ENCODE data around the gene TBC1D22A. TPM values are rescaled to one million over a fixed set of nuclear protein-coding genes. Genes with fewer than 3 reads are reported as not detected.

The TBC1D22A gene
- total and polyA plus RNA-seq, 2 experiments from 2014 or later, result 16.6 to 18.5 TPM

DNA sequence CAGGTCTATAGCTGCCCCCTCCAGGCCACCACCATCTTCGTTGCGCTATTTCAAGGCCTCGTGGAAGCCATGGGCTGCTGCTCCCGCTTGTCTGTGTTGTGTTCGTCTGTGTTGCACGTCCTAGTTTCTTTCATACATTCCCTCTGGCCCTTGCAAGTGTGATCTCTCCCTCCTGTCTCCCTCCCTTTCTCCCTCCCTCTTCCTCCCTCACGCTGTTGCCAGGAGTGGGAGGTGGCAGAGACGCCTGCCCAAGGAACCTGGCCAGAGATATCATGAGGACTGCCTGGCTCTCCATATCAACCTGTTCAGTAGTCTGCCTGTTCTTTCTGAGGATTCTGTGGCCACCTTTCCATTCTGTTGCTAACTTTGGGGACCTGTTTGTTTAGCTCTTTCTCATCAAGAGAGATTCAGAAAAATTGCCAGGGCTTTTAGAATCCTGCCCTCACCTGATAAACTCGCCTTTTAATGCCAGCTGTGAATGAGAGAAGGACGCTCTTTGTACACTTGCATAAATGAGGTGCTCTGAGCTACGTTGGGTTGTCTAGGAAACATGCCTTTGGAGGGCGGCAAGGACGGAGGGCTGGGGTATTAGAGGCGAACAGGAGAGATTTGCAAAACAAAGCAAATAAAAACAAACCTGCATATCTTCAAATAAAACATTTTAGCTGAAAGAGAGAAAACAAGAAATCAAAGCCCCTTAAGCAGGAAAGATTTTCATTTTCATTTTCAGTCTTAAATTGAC lies 185.2 kb downstream of the TBC1D22A start:
- Histone ChIP-seq H3K27ac (no peak overlapping the region), H3K4me3 (no peak overlapping the region), H3K27me3 (no peaks in the 10 kb centered on the region), H3K36me3 (no peaks in the 10 kb centered on the region), H3K9me3 (ENCODE audit: low read depth) (no peaks in the 10 kb centered on the region), H3K4me1 (ENCODE audit: low read depth) (no peaks in the 10 kb centered on the region)
- TF ChIP-seq, protein P1, sequence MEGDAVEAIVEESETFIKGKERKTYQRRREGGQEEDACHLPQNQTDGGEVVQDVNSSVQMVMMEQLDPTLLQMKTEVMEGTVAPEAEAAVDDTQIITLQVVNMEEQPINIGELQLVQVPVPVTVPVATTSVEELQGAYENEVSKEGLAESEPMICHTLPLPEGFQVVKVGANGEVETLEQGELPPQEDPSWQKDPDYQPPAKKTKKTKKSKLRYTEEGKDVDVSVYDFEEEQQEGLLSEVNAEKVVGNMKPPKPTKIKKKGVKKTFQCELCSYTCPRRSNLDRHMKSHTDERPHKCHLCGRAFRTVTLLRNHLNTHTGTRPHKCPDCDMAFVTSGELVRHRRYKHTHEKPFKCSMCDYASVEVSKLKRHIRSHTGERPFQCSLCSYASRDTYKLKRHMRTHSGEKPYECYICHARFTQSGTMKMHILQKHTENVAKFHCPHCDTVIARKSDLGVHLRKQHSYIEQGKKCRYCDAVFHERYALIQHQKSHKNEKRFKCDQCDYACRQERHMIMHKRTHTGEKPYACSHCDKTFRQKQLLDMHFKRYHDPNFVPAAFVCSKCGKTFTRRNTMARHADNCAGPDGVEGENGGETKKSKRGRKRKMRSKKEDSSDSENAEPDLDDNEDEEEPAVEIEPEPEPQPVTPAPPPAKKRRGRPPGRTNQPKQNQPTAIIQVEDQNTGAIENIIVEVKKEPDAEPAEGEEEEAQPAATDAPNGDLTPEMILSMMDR (IDR thresholded peaks at IDR 0.05; ENCODE audit: low read depth, low read length), result no peak
- no peak for DNase-seq (ENCODE audit: low read depth in 1 of 2, low spot score in 1 of 2)

DNA sequence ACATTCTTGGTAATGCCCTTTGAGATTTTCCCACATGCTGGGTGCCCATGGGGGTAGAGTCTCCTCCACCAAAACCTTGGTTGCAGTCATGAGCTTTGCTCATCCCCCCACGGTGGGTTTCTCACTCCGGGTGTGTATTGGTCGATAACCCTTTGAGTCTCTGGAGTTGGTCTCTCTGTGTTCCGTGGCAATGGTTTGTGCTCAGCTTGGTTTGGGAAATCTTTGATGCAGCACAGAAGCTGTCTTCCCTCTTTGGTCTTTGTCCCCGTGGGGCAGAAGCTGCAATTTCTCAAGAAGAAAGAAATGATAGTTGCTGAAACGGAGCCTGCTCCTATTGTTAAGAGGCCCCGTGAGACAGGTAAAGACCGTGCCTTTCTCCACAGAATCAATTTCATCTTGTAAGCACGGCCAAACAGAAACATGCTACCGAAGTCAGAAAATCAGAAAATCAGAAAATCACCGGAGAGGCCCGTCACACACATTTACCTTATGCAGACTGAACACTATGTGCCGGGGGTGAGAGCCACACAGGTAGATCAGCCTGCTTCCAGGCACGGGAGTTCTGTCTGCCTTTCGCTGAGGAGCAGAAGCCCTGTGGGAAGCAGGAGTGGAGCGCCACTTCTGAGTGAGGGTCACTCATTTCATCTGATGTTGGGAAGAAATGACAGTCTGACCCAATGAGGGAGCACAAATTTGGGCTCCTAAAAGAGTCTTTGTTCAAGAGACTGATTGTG lies 186.1 kb downstream of the TBC1D22A start:
- TF ChIP-seq, protein P1 (IDR thresholded peaks at IDR 0.05; ENCODE audit: low read depth, low read length), result no peak
- no peak overlapping the region for H3K27ac ChIP-seq
- no peak overlapping the region for H3K4me3 ChIP-seq
- no peaks in the 10 kb centered on the region for H3K36me3 ChIP-seq
- no peaks in the 10 kb centered on the region for H3K4me1 ChIP-seq (ENCODE audit: low read depth)
- no peak for DNase-seq (ENCODE audit: low read depth in 1 of 2, low spot score in 1 of 2)
- H3K27me3 ChIP-seq, result no peaks in the 10 kb centered on the region
- H3K9me3 ChIP-seq (ENCODE audit: low read depth), result no peaks in the 10 kb centered on the region

DNA sequence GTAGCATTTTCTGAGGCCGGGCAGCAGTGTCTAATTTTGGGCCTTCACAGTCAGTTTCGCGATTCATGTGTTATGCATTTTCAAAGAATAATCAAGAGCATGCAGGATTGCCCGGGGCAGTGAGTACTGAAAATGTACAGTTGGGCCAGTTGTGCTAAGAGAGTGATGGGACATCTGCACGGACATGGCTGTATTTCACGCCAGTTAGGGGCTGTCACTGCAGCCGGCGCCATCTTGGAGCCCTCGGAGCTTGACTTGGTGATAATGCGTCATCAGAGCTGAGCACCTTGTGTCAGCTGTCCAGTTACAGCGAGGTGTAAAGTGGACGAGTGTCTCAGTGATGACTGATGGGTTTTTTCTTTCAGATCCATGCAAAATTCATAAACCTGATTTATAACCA lies 188.9 kb downstream of the TBC1D22A start:
- no peaks in the 10 kb centered on the region for H3K9me3 ChIP-seq (ENCODE audit: low read depth)
- no peak overlapping the region for H3K4me3 ChIP-seq
- no peaks in the 10 kb centered on the region for H3K27me3 ChIP-seq
- TF ChIP-seq, protein P1 (IDR thresholded peaks at IDR 0.05; ENCODE audit: low read depth, low read length), result no peak
- no peaks in the 10 kb centered on the region for H3K4me1 ChIP-seq (ENCODE audit: low read depth)
- H3K36me3 ChIP-seq, result no peaks in the 10 kb centered on the region
- H3K27ac ChIP-seq, result no peak overlapping the region
- no peak for DNase-seq (ENCODE audit: low read depth in 1 of 2, low spot score in 1 of 2)

DNA sequence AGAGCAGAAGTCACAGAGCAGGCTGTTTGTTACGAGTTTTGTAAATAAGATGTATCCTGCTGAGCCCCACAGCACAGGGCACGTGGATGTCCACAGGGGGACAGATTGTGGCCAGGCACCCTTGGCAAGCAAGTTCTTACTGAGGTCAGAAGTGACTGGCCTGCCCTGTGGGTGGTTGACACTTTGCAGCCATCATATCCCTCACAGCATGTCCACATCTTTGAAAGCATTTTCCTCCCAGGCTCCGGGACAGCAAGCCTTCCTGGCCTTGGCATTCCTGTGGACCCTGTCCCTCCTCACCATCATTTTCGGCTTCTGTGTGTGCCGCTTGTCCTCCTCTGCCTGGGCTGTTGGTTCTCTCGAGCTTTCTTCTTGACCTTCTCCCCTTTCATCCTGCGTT lies 189.5 kb downstream of the TBC1D22A start:
- H3K4me3 ChIP-seq, result no peak overlapping the region
- H3K27ac ChIP-seq, result no peak overlapping the region
- no peaks in the 10 kb centered on the region for H3K36me3 ChIP-seq
- H3K9me3 ChIP-seq (ENCODE audit: low read depth), result no peaks in the 10 kb centered on the region
- TF ChIP-seq, protein P1 (IDR thresholded peaks at IDR 0.05; ENCODE audit: low read depth, low read length), result no peak
- no peaks in the 10 kb centered on the region for H3K27me3 ChIP-seq
- no peak for DNase-seq (ENCODE audit: low read depth in 1 of 2, low spot score in 1 of 2)
- H3K4me1 ChIP-seq (ENCODE audit: low read depth), result no peaks in the 10 kb centered on the region

DNA sequence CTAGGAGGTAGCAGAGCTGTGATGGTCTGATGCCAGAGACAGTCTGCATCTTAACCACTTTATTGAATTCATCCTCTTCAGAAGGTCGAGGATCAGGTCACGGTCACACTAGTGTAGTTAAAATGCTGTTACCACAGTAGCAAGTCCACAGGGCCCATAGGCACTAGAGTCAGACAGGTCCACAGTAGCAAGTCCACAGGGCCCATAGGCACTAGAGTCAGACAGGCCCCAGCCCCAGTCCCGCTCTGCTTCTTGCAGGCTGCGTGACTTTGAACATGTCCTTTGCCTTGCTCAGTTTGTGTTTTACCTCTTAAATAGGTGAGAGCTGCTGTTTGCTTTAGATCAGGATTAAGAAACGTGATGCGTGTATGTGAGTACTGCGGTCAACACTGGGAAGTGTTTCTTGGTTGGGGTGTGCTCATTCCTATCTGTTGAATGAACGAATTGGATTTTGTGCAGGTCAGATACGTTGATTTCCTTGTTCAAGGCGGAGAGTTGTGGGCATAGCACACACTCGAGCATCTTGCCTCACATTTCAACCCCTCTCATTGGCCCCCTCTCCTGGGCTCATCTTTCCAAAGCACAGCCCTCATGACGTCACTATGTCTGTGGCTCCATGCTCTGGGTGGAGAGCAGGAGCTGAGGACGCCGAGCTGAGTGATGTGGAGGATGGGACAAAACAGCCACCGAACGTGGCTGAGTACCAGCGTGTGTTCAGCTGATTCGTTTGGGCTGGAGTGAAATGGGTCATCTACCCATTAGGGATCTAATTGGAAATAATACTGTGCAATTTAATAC lies 191.7 kb downstream of the TBC1D22A start:
- Histone ChIP-seq H3K27ac (no peak overlapping the region), H3K4me3 (no peak overlapping the region), H3K4me1 (ENCODE audit: low read depth) (no peaks in the 10 kb centered on the region), H3K36me3 (no peaks in the 10 kb centered on the region), H3K9me3 (ENCODE audit: low read depth) (no peaks in the 10 kb centered on the region), H3K27me3 (no peaks in the 10 kb centered on the region)
- TF ChIP-seq, protein P1 (IDR thresholded peaks at IDR 0.05; ENCODE audit: low read depth, low read length), result no peak
- DNase-seq (ENCODE audit: low read depth in 1 of 2, low spot score in 1 of 2), result peak in 1 of 2 donors; percentile 10

All from cardiac muscle cell (in vitro differentiated cells and primary cell).